ENCODE measurements around the gene CPXM2.

DNA sequence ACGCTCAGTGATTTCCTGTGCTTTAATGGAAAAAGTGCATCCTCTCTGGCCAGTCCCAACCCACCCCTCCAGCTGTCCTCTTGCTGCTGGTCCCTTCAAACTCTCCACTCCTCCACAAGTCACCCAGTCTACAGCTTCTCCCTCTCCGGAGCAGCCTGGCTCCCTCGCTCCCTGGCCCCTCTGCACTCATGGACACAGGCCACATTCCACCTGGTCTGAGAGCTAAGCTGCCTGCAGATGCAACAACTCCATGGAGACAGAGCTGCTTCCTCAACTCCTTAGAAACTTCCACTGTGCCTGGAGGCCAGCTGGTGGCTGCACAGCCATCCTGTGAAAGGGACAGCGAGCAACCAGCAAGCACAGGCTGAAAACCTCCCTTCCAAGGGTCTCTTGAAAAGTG lies 137.5 kb downstream of the CPXM2 start:
- TF ChIP-seq POLR2A (IDR thresholded peaks at IDR 0.05; ENCODE audit: low read depth, low read length) (no peak), POLR2AphosphoS5 (IDR thresholded peaks at IDR 0.05; ENCODE audit: low read depth, low read length) (no peak), SPI1 (IDR thresholded peaks at IDR 0.05; ENCODE audit: low read depth, low read length) (no peak), TAF1 (IDR thresholded peaks at IDR 0.05; ENCODE audit: low read depth, low read length) (no peak), POU2F2 (IDR thresholded peaks at IDR 0.05; ENCODE audit: low read depth, low read length) (no peak), PAX5 (IDR thresholded peaks at IDR 0.05; ENCODE audit: insufficient read depth, low read length, severe bottlenecking) (no peak)
